HEK293 (cell line): ENCODE measurements around the gene GALNT9.

Experiments
- CTCF ChIA-PET: fragments of 350-600 bp; formaldehyde crosslinking; extraction: SDS; loops from one replicate; lab custom pipeline; 2021; ENCODE audit warnings: antibody characterized with exemption; lab: Yijun Ruan, JAX
- POLR2A ChIA-PET: fragments of 300-600 bp; formaldehyde crosslinking; extraction: SDS; loops from one replicate; lab custom pipeline; 2020; ENCODE audit warnings: antibody characterized with exemption, inconsistent platforms; lab: Yijun Ruan, JAX
- H3K27ac ChIP-seq: fragments of 200-500 bp; sonication (Bioruptor generic); 2 replicates; pipeline ENCODE4 v1.5.1; 2014; ENCODE audit warnings: low read depth, low read length, control low read depth, inconsistent platforms; ENCODE audit errors: extremely low read depth
- H3K36me3 ChIP-seq, 2 experiments: fragments of 200-500 bp in 1 of 2; sonication (Bioruptor generic) in 1 of 2; 1 replicate in 1 of 2; 2 replicates in 1 of 2; pipeline ENCODE4 v1.5.1; 2014 to 2017; ENCODE audit warnings: inconsistent platforms in 2 of 2, low read length in 2 of 2; ENCODE audit not compliant: control insufficient read depth in 2 of 2, insufficient read depth in 1 of 2
- H3K4me1 ChIP-seq: fragments of 200-500 bp; sonication (Bioruptor generic); 2 replicates; pipeline ENCODE4 v1.5.1; 2014; ENCODE audit warnings: mild to moderate bottlenecking, low read length, inconsistent platforms; ENCODE audit not compliant: control insufficient read depth, insufficient read depth
- H3K4me3 ChIP-seq: 2 replicates; pipeline ENCODE4 v1.5.1; 2011; ENCODE audit warnings: low read depth, mild to moderate bottlenecking, control low read depth, low read length, moderate library complexity
- H3K9me3 ChIP-seq: fragments of 200-500 bp; sonication (Bioruptor generic); 2 replicates; pipeline ENCODE4 v1.5.1; 2014; ENCODE audit warnings: low read depth, low read length, inconsistent platforms; ENCODE audit not compliant: control insufficient read depth, insufficient read depth
- HOXC10 ChIP-seq: sonication (generic); formaldehyde crosslinking; IDR thresholded peaks from 2 replicates; pipeline ENCODE4 v1.8.1; 2023; ENCODE audit warnings: mild to moderate bottlenecking, missing genetic modification reagents
- KLF8 ChIP-seq: fragments of 450-650 bp; formaldehyde crosslinking; IDR thresholded peaks from 2 replicates; pipeline ENCODE4 v1.5.1; 2016; ENCODE audit warnings: missing biosample characterization, missing genetic modification characterization
- RBAK ChIP-seq: fragments of 450-650 bp; formaldehyde crosslinking; IDR thresholded peaks from 2 replicates; pipeline ENCODE4 v1.5.1; 2016; ENCODE audit warnings: missing biosample characterization, missing genetic modification characterization
- REST ChIP-seq: fragments of 450-650 bp; formaldehyde crosslinking; IDR thresholded peaks from 2 replicates; pipeline ENCODE4 v1.5.1; 2016; ENCODE audit warnings: missing biosample characterization, missing genetic modification characterization
- SP7 ChIP-seq: fragments of 450-650 bp; formaldehyde crosslinking; IDR thresholded peaks from 2 replicates; pipeline ENCODE4 v1.5.1; 2016; ENCODE audit warnings: missing biosample characterization, missing genetic modification characterization
- ZBTB20 ChIP-seq: fragments of 450-650 bp; formaldehyde crosslinking; IDR thresholded peaks from 2 replicates; pipeline ENCODE4 v1.5.1; 2016; ENCODE audit warnings: missing biosample characterization, missing genetic modification characterization
- ZBTB48 ChIP-seq: fragments of 450-650 bp; formaldehyde crosslinking; IDR thresholded peaks from 2 replicates; pipeline ENCODE4 v1.5.1; 2016; ENCODE audit warnings: missing biosample characterization, missing genetic modification characterization
- ZFP3 ChIP-seq: fragments of 450-650 bp; formaldehyde crosslinking; IDR thresholded peaks from 2 replicates; pipeline ENCODE4 v1.5.1; 2016; ENCODE audit warnings: low read depth, missing biosample characterization, missing genetic modification characterization
- ZNF114 ChIP-seq: fragments of 450-650 bp; formaldehyde crosslinking; IDR thresholded peaks from 2 replicates; pipeline ENCODE4 v1.5.0; 2017; ENCODE audit warnings: missing biosample characterization, missing genetic modification characterization
- ZNF157 ChIP-seq: fragments of 450-650 bp; formaldehyde crosslinking; IDR thresholded peaks from 2 replicates; pipeline ENCODE4 v1.5.1; 2016; ENCODE audit warnings: missing biosample characterization, missing genetic modification characterization
- ZNF2 ChIP-seq: fragments of 450-650 bp; formaldehyde crosslinking; IDR thresholded peaks from 2 replicates; pipeline ENCODE4 v1.5.1; 2016; ENCODE audit warnings: missing biosample characterization, missing genetic modification characterization
- ZNF211 ChIP-seq: fragments of 450-650 bp; formaldehyde crosslinking; IDR thresholded peaks from 2 replicates; pipeline ENCODE4 v1.5.1; 2016; ENCODE audit warnings: low read depth, missing biosample characterization, missing genetic modification characterization
- ZNF514 ChIP-seq: fragments of 450-650 bp; formaldehyde crosslinking; IDR thresholded peaks from 2 replicates; pipeline ENCODE4 v1.5.1; 2016; ENCODE audit warnings: missing biosample characterization, missing genetic modification characterization
- ZNF521 ChIP-seq: fragments of 450-650 bp; formaldehyde crosslinking; IDR thresholded peaks from 2 replicates; pipeline ENCODE4 v1.5.1; 2017; ENCODE audit warnings: missing biosample characterization, mild to moderate bottlenecking, missing genetic modification characterization
- ZNF596 ChIP-seq: fragments of 450-650 bp; IDR thresholded peaks from 2 replicates; pipeline ENCODE4 v1.5.0; 2018; ENCODE audit warnings: missing biosample characterization, mild to moderate bottlenecking, missing genetic modification characterization, moderate library complexity
- ZNF645 ChIP-seq: fragments of 450-650 bp; formaldehyde crosslinking; IDR thresholded peaks from 2 replicates; pipeline ENCODE4; 2016; ENCODE audit warnings: missing biosample characterization, missing genetic modification characterization
- ZNF658 ChIP-seq: fragments of 450-650 bp; formaldehyde crosslinking; IDR thresholded peaks from 2 replicates; pipeline ENCODE4; 2016; ENCODE audit warnings: missing biosample characterization, missing genetic modification characterization
- ZNF692 ChIP-seq: fragments of 450-650 bp; formaldehyde crosslinking; IDR thresholded peaks from 2 replicates; pipeline ENCODE4 v1.5.1; 2016; ENCODE audit warnings: missing biosample characterization, missing genetic modification characterization
- ZNF785 ChIP-seq: fragments of 450-650 bp; formaldehyde crosslinking; IDR thresholded peaks from 2 replicates; pipeline ENCODE4 v1.5.1; 2016; ENCODE audit warnings: missing biosample characterization, missing genetic modification characterization

Gene GALNT9

GRCh38 chr12:132189378-132190011 lies 139.9 kb downstream of the GALNT9 start (continued):
- TF ChIP-seq ZFP3 (no peak), KLF8 (tag by site-specific recombination) (peak; percentile 57; the same call in 1 of the 2 replicates), ZNF514 (tag by site-specific recombination) (no peak), SP7 (tag by site-specific recombination) (peak; percentile 43; the same call in 1 of the 2 replicates), ZNF645 (no peak), ZNF157 (tag by site-specific recombination) (no peak), ZNF2 (tag by site-specific recombination) (peak; percentile 28; the same call in 1 of the 2 replicates), ZNF785 (tag by site-specific recombination) (no peak)

- no peak overlapping the region; the same call in 1 of the 2 replicates for H3K4me3 ChIP-seq
- H3K36me3 ChIP-seq, result no peaks in the 10 kb centered on the region
- H3K27ac ChIP-seq, result peak overlapping the region; percentile 39; the same call in 1 of the 2 replicates
- POLR2A ChIA-PET, result interaction anchor here (0.6 kb wide), 1 partner anchor 35 kb away, joined by 4 read pairs; no protein-coding TSS in a partner anchor
- TF ChIP-seq ZNF596 (tag by site-specific recombination), result no peak
- no peak for TF ChIP-seq ZBTB48
- no peak for TF ChIP-seq RBAK (tag by site-specific recombination)
- TF ChIP-seq ZNF658 (tag by site-specific recombination), result no peak
- no peak for TF ChIP-seq ZBTB20 (tag by site-specific recombination)
- TF ChIP-seq ZNF114, result no peak
- TF ChIP-seq ZNF211 (tag by site-specific recombination), result no peak
- TF ChIP-seq REST, result no peak
- TF ChIP-seq ZNF521 (tag by site-specific recombination), result no peak
- no peak for TF ChIP-seq HOXC10 (CRISPR knock-in tag)
- TF ChIP-seq ZNF692 (tag by site-specific recombination), result no peak
- TF ChIP-seq, all 188 proteins: peak for 0
- Histone ChIP-seq H3K9me3 (no peaks in the 10 kb centered on the region), H3K4me1 (peaks cover 10% of the 10 kb centered on the region)
- CTCF ChIA-PET, result interaction anchor here (0.6 to 0.7 kb wide), 2 partner anchors 35 to 324 kb away, joined by 3 read pairs; no protein-coding TSS in a partner anchor
Measured at GRCh38 chr12:132188916-132189325, 140.5 kb downstream of the GALNT9 start.
